Heart left ventricle (tissue), 13 donors: ENCODE data around the gene TMEM52.

Experiments used
- CTCF ChIP-seq, 12 donors: fragments of 200-600 bp; sonication (generic) in 4 of 12; IDR thresholded peaks; one replicate each; pipeline versions ENCODE4 v1.5.0 to v1.8.0; 2018 to 2022; ENCODE audit warnings: antibody characterized with exemption in 12 of 12, mild to moderate bottlenecking in 5 of 12
- POLR2A ChIP-seq, 2 donors: fragments of 450-650 bp; IDR thresholded peaks; one replicate each; pipeline ENCODE4 v1.6.1; 2017; ENCODE audit warnings: antibody characterized with exemption in 2 of 2, mild to moderate bottlenecking in 2 of 2, moderate library complexity in 2 of 2
- donor health status: ischemic (EF 13 %, LVEDD 7.1; RV severe dilation, severe dysfunction).
- donor health status: DM: no; HTN: yes; CAD: no.
- donor health status: DM: no; HTN: no; CAD: no.
- donor health status: ischemic (EF 25% LVEDD 6.9; RV normal size, moderate dysfunction).
- donor health status: ischemic (EF 25% LVEDD 5.7; RV mildly dilated, moderate dysfunction).
- donor health status: ischemic (EF 35%, LVEDD 5.7; RV mildly dilated, moderate dysfunction).
- donor health status: nonischemic (EF 11% LVEDD 7.7; RV severe dilation, severe dysfunction).
- donor health status: DM: yes; HTN: yes; CAD: no.
- donor health status: PGD.
- donor health status: ischemic (EF 29% LVEDD 5.4; RV normal size, mild dysfunction).
- donor health status: nonischemic (EF 23%, LVEDD 6.1; RV moderate dilation, normal function).

- TF ChIP-seq POLR2A (IDR thresholded peaks at IDR 0.05) (no peak), CTCF (IDR thresholded peaks at IDR 0.05) (peak; percentile 64 to 88 (median 80))
Observed at GRCh38 chr1:1959840-1960479, 40.9 kb upstream of the TMEM52 start.
